Measurements from ENCODE around the gene BRD3.
"Not testable (repeated sequence)": the region's sequence is repeated elsewhere in the genome, so short reads cannot be mapped to it uniquely, and the experiment has no call there.

BRD3 gene

DNA sequence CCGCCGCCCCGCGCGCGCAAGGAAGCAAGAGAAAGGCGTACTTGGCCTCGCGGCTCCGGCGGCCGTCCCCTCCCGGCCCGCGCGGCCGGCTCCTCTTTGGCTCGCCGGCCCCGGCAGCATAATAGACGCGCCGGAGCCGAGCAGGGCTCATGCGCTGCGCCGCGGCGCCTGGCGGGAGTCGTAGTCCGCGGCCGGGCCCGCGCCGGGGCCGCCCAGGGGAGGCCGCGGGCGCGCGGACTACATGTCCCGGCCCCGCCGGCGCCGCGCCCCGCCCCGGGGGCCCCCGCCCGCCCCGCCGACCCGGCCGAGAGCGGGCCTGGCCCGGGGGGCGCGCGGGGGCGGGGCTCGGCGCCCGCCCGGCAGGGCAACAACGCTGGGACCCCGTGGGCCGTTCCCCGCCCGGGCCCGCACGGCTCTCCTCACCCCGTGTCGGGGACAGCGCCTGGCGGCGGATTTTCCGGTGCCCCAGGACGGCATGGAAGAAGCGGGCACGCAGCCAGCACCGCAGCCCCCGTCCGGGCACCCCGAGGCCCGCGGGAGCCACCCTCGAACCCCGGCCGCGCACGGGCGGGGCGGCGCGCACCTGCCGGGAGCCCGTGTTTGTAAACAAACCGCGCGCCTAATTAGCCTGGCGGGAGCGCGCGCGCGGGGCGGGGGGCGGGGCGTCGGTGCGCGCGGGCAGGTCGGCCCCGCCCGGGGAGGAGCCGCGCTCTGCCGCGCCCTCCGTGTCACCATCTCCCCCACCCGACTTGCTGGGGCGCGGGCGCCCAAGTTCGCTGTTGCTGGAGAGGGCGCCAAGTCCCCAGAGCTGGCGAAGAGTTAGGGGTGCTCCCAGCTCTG is at the start of gene BRD3:
Gene BRD3, minus strand, starts transcription at position 123 of the 840 bp plus-strand sequence. CDS start 14,549 bp downstream, outside the sequence.
- H3K4me3 ChIP-seq (ENCODE audit: low read depth, low read length), result peak within 1 kb of the TSS; percentile 88
- peak; percentile 51 for DNase-seq (ENCODE audit: low read depth)
- TF ChIP-seq, protein P1, sequence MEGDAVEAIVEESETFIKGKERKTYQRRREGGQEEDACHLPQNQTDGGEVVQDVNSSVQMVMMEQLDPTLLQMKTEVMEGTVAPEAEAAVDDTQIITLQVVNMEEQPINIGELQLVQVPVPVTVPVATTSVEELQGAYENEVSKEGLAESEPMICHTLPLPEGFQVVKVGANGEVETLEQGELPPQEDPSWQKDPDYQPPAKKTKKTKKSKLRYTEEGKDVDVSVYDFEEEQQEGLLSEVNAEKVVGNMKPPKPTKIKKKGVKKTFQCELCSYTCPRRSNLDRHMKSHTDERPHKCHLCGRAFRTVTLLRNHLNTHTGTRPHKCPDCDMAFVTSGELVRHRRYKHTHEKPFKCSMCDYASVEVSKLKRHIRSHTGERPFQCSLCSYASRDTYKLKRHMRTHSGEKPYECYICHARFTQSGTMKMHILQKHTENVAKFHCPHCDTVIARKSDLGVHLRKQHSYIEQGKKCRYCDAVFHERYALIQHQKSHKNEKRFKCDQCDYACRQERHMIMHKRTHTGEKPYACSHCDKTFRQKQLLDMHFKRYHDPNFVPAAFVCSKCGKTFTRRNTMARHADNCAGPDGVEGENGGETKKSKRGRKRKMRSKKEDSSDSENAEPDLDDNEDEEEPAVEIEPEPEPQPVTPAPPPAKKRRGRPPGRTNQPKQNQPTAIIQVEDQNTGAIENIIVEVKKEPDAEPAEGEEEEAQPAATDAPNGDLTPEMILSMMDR (IDR thresholded peaks at IDR 0.05; ENCODE audit: control insufficient read depth, extremely low read depth, insufficient read depth), result no peak

DNA sequence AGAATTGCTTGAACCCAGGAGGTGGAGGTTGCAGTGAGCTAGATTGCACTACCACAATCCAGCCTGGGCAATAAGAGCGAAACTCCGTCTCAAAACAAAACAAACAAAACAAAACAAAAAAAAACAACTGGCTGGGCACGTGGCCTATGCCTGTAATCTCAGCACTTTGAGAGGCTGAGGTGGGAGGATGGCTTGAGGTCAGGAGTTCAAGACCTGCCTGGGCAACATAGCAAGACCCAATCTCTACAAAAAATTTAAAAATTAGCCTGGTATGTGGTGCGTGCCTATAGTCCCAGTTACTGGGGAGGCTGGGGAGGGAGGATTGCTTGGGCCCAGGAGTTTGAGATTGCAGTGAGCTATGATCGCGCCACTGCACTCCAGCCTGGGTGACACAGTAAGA is 44.7 kb upstream of the BRD3 start:
- no peak for DNase-seq (ENCODE audit: low read depth)
- H3K4me3 ChIP-seq (ENCODE audit: low read depth, low read length), result no peak overlapping the region
- TF ChIP-seq, protein P1 (IDR thresholded peaks at IDR 0.05; ENCODE audit: control insufficient read depth, extremely low read depth, insufficient read depth), result no peak

DNA sequence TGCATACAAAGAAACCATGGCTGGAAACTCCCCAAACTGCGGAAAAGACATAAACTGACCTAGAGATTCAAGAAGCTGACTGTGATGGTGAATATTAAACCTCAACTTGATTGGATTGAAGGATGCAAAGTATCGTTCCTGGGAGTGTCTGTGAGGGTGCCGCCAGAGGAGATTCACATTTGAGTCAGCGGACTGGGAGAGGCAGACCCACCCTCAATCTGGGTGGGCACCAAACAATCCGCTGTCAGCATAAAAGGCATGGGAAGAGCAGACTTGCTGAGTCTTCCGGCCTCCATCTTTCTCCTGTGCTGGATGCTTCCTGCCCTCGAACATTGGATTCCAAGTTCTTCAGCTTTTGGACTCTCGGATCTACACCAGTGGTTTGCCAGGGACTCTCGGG is 43.2 kb upstream of the BRD3 start:
- H3K4me3 ChIP-seq (ENCODE audit: low read depth, low read length), result no peak overlapping the region
- no peak for DNase-seq (ENCODE audit: low read depth)
- TF ChIP-seq, protein P1 (IDR thresholded peaks at IDR 0.05; ENCODE audit: control insufficient read depth, extremely low read depth, insufficient read depth), result no peak

DNA sequence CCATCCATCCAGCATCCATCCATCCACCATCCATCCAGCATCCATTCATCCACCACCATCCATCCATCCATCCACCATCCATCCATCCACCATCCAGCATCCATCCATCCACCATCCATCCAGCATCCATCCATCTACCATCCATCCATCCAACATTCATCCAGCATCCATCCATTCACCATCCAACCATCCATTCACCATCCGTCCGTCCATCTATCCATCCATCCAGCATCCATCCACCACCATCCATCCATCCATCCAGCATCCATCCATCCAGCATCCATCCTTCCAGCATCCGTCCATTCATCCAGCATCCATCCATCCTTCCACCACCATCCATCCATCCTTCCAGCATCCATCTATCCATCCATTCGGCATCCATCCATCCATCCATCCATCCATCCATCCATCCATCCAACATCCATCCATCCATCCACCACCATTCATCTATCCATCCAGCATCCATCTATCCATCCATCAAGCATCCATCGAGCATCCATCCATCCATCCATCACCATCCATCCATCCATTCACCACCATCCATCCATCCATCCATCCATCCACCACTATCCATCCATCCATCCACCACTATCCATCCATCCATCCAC is 35.7 kb upstream of the BRD3 start:
- TF ChIP-seq, protein P1 (IDR thresholded peaks at IDR 0.05; ENCODE audit: control insufficient read depth, extremely low read depth, insufficient read depth), result no peak
- no peak for DNase-seq (ENCODE audit: low read depth)
- no peak overlapping the region for H3K4me3 ChIP-seq (ENCODE audit: low read depth, low read length)

DNA sequence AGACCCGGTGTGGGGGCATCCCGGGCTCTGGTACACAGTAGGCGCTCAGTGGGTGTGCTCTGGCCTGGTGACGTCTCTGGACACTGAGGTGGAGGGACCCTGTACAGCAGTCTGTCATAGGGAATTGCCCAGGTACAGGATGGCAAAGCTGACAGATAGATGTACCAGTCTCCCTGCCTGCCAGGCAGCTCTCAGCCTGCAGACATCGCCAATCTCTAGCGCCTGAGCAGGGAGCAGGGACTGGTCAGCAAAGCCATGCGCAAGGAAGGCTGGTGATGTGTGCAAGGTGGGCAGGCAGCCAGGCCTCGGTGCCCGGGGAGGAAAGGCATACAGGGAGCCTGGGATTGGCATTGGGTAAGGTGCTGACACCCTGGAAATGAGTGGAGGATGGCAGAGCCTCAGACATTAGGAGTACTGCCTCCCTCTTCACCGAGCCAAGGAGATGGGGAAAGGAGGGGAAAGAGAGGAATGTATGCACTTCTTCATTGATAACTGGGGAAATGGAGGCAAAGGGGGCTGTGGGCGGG is 33.9 kb upstream of the BRD3 start:
- no peak overlapping the region for H3K4me3 ChIP-seq (ENCODE audit: low read depth, low read length)
- TF ChIP-seq, protein P1 (IDR thresholded peaks at IDR 0.05; ENCODE audit: control insufficient read depth, extremely low read depth, insufficient read depth), result no peak
- DNase-seq (ENCODE audit: low read depth), result no peak

DNA sequence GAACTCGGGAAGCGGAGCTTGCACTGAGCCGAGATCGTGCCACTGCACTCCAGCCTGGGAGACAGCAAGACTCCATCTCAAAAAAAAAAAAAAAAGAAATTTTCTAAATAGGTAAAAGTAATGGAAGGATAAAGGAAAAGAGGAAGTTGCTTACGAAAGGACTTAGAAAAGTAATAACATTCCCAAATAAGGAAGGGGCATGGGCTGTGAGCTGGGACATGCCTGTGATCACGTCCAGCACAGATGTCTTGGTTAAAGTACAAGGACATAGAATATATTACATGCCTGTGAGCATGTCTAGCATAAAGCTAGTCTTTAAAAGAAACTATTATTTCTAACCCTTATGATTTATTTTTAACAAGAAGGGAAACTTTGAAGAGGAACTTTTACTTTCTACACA is 33.3 kb upstream of the BRD3 start:
- not testable (repeated sequence) for DNase-seq (ENCODE audit: low read depth); H3K4me3 ChIP-seq (ENCODE audit: low read depth, low read length)

DNA sequence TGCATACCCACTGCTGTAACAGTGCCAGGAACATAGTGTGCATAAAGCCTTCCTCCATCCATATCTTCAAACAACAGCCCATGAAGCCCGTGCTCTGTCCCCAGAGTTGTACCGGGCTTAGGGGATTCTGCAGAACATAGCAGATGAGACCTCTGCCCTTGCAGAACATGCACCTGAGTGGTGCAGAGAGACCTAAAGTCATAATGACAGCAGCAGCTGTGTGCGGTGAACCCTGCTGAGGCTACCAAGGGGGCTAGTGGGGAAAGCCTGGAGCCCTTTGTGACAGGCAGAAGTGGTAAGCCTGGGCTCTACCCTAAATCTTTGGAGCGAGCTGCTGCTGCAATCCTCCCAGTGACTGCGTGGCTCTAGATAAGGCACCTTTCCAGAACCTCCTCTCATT is 32.2 kb upstream of the BRD3 start:
- TF ChIP-seq, protein P1 (IDR thresholded peaks at IDR 0.05; ENCODE audit: control insufficient read depth, extremely low read depth, insufficient read depth), result no peak
- no peak for DNase-seq (ENCODE audit: low read depth)
- no peak overlapping the region for H3K4me3 ChIP-seq (ENCODE audit: low read depth, low read length)
